K562 (cell line): ENCODE data around the gene EDARADD. TPM values are rescaled to one million over a fixed set of nuclear protein-coding genes. Genes with fewer than 3 reads are reported as not detected.

ENCODE experiments used
- ATF4 ChIP-seq: fragments of 450-650 bp; formaldehyde crosslinking; IDR thresholded peaks from 2 replicates; pipeline ENCODE4 v1.4.0; 2022; ENCODE audit warnings: mild to moderate bottlenecking, moderate library complexity
- CBX2 ChIP-seq: fragments of 200-600 bp; sonication (generic); IDR thresholded peaks from one replicate; pipeline ENCODE4 v1.6.1; 2012; ENCODE audit warnings: mild to moderate bottlenecking, low read length, inconsistent platforms; ENCODE audit not compliant: insufficient read depth, poor library complexity, severe bottlenecking
- CHAMP1 ChIP-seq: fragments of 450-650 bp; IDR thresholded peaks from 2 replicates; pipeline ENCODE4 v1.6.1; 2016; ENCODE audit warnings: mild to moderate bottlenecking
- ELK3 ChIP-seq: fragments of 450-650 bp; formaldehyde crosslinking; IDR thresholded peaks from 2 replicates; pipeline ENCODE4 v1.4.0; 2020; ENCODE audit warnings: mild to moderate bottlenecking
- GMEB1 ChIP-seq: fragments of 250-450 bp; sonication (Bioruptor Pico); IDR thresholded peaks from 2 replicates; pipeline ENCODE4 v1.4.0; 2020; ENCODE audit warnings: mild to moderate bottlenecking
- JUNB ChIP-seq: fragments of 450-650 bp; formaldehyde crosslinking; conservative IDR thresholded peaks from 2 replicates; pipeline ENCODE4 v1.4.0; 2020; ENCODE audit warnings: mild to moderate bottlenecking
- MLX ChIP-seq, 2 experiments: fragments of 450-650 bp in 1 of 2; sonication (generic) in 1 of 2; formaldehyde crosslinking; conservative IDR thresholded peaks; 2 replicates each; pipeline versions ENCODE4 v1.4.0 to v1.8.1; 2020 to 2022; ENCODE audit warnings: mild to moderate bottlenecking in 1 of 2, missing genetic modification reagents in 1 of 2
- MXD1 ChIP-seq: fragments of 250-450 bp; sonication (Bioruptor Pico); IDR thresholded peaks from 2 replicates; pipeline ENCODE4 v1.8.0; 2021; ENCODE audit warnings: borderline replicate concordance, mild to moderate bottlenecking, moderate library complexity; ENCODE audit not compliant: poor library complexity, severe bottlenecking
- NCOA6 ChIP-seq: fragments of 450-650 bp; IDR thresholded peaks from 2 replicates; pipeline ENCODE4 v1.6.1; 2017; ENCODE audit warnings: mild to moderate bottlenecking
- NR0B1 ChIP-seq: fragments of 450-650 bp; IDR thresholded peaks from one replicate; pipeline ENCODE4 v1.6.1; 2018; ENCODE audit warnings: mild to moderate bottlenecking, moderate library complexity; ENCODE audit not compliant: partially characterized antibody
- POLR2AphosphoS2 ChIP-seq: IDR thresholded peaks from 2 replicates; pipeline ENCODE4 v1.6.1; 2012; ENCODE audit warnings: low read length, improper control_type of control experiment
- PREB ChIP-seq: sonication (generic); formaldehyde crosslinking; IDR thresholded peaks from 2 replicates; pipeline ENCODE4 v1.8.1; 2023; ENCODE audit warnings: mild to moderate bottlenecking, missing genetic modification reagents
- ZNF175 ChIP-seq: fragments of 200-800 bp; sonication (Bioruptor generic); IDR thresholded peaks from 2 replicates; pipeline ENCODE4 v1.6.1; 2016; ENCODE audit warnings: low read depth, mild to moderate bottlenecking, missing genetic modification characterization, missing compliant biosample characterization
- ZNF224 ChIP-seq: sonication (generic); formaldehyde crosslinking; IDR thresholded peaks from 2 replicates; pipeline ENCODE4 v1.8.0; 2022; ENCODE audit warnings: mild to moderate bottlenecking, missing genetic modification reagents
- ZNF699 ChIP-seq: fragments of 250-450 bp; sonication (Bioruptor Pico); IDR thresholded peaks from 2 replicates; pipeline ENCODE4 v1.8.0; 2021; ENCODE audit warnings: mild to moderate bottlenecking, moderate library complexity; ENCODE audit not compliant: insufficient replicate concordance
- ZNF830 ChIP-seq: fragments of 250-450 bp; sonication (Bioruptor Pico); IDR thresholded peaks from 2 replicates; pipeline ENCODE4 v1.5.0; 2021; ENCODE audit warnings: mild to moderate bottlenecking
- polyA plus RNA-seq, 8 experiments: library from polyadenylated mRNA; depleted of rRNA in 4 of 8; stranded (reverse) in 5 of 8; unstranded in 3 of 8; fragments of >200 nt; fragmentation: Nextera tagmentation in 2 of 8; fragmentation: Illumina TruSeq in 1 of 8; extraction: Ambion mirVana in 2 of 8; extraction: Trizol in 1 of 8; gene quantifications; 2 replicates each; pipeline versions ENCODE4 v1.2.1 to v1.2.3, GENCODE V29; 2011 to 2014; ENCODE audit warnings: inconsistent platforms in 1 of 8, missing spikeins in 1 of 8
- total RNA-seq, 7 experiments: library from RNA; depleted of rRNA in 6 of 7; stranded (reverse); fragments of >200 nt in 6 of 7; fragmentation: Illumina TruSeq in 2 of 7; extraction: Trizol in 2 of 7; gene quantifications; 2 replicates each; pipeline versions ENCODE4 v1.2.1 to v1.2.3, GENCODE V29; 2011 to 2021; ENCODE audit warnings: low replicate concordance in 1 of 7

The EDARADD gene
- total and polyA plus RNA-seq, 9 of the 15 experiments (the other 6 are each of a cell fraction or from before 2014, with no cell fraction given): 0.46 to 32.4 (median 20.6) TPM

GRCh38 chr1:236524142-236524894 lies 130.2 kb downstream of the EDARADD start (continued):
- TF ChIP-seq PREB (CRISPR knock-in tag): no peak
- no peak for TF ChIP-seq CHAMP1
- TF ChIP-seq ZNF175 (CRISPR knock-in tag): peak; percentile 58; the same call in 1 of the 2 replicates
- peak; percentile 78 for TF ChIP-seq ZNF224 (CRISPR knock-in tag)
- no peak for TF ChIP-seq ZNF699 (CRISPR knock-in tag)
- peak; percentile 70 for TF ChIP-seq GMEB1 (CRISPR knock-in tag)
- no peak for TF ChIP-seq ELK3 (CRISPR knock-in tag)
- TF ChIP-seq NCOA6: no peak
- no peak for TF ChIP-seq CBX2
- peak; percentile 75; the same call in 1 of the 2 replicates for TF ChIP-seq ZNF830 (CRISPR knock-in tag)
- TF ChIP-seq POLR2AphosphoS2: no peak
- TF ChIP-seq JUNB (CRISPR knock-in tag): no peak
- no peak for TF ChIP-seq MXD1 (CRISPR knock-in tag)
- TF ChIP-seq NR0B1: no peak
- TF ChIP-seq ATF4 (CRISPR knock-in tag): no peak
- no peak for TF ChIP-seq MLX (CRISPR knock-in tag; conservative IDR thresholded peaks at IDR 0.05)
